Activated T-cell treated with anti-CD3 and anti-CD28 coated beads for 24 hours (primary cell): Measurements from ENCODE around the gene NEFH.
"Not testable (repeated sequence)": the region's sequence is repeated elsewhere in the genome, so short reads cannot be mapped to it uniquely, and the experiment has no call there.

Source experiments
- DNase-seq: peaks from one replicate; pipeline ENCODE4 v3.0.0-alpha.2; 2020; ENCODE audit warnings: low read depth

NEFH gene

GRCh38 chr22:29479417-29480261, at the start of gene NEFH:
Gene NEFH (plus strand): TSS chr22:29480218. CDS start chr22:29480263, 45 bp downstream.
- no peak for DNase-seq

- DNase-seq, result no peak
These were observed 48.0 kb upstream of the NEFH start for GRCh38 chr22:29431986-29432385.

- DNase-seq, result no peak
These were observed 46.2 kb upstream of the NEFH start for GRCh38 chr22:29433856-29434255.

GRCh38 chr22:29434288-29434687, 45.7 kb upstream of the NEFH start:
- DNase-seq, result no peak

GRCh38 chr22:29435236-29436136, 44.5 kb upstream of the NEFH start:
- no peak for DNase-seq

GRCh38 chr22:29438283-29438682, 41.7 kb upstream of the NEFH start, which contains the start of gene RFPL1:
Gene RFPL1 (plus strand): TSS chr22:29438583.
- not testable (repeated sequence) for DNase-seq

GRCh38 chr22:29442976-29443375, 37.0 kb upstream of the NEFH start:
- DNase-seq, result no peak

GRCh38 chr22:29443452-29443851, 36.6 kb upstream of the NEFH start:
- DNase-seq, result no peak

- DNase-seq, result no peak
These were observed 35.9 kb upstream of the NEFH start for GRCh38 chr22:29443861-29444792.

GRCh38 chr22:29445508-29445907, 34.5 kb upstream of the NEFH start:
- DNase-seq, result no peak

- no peak for DNase-seq
These were observed 32.1 kb upstream of the NEFH start for GRCh38 chr22:29447906-29448305.

- DNase-seq, result no peak
These were observed 30.6 kb upstream of the NEFH start for GRCh38 chr22:29449296-29449875.

- no peak for DNase-seq
These were observed 29.8 kb upstream of the NEFH start for GRCh38 chr22:29450222-29450621.

GRCh38 chr22:29451863-29452262, 28.2 kb upstream of the NEFH start:
- DNase-seq, result no peak

GRCh38 chr22:29454276-29454675, 25.7 kb upstream of the NEFH start:
- DNase-seq, result no peak

GRCh38 chr22:29456211-29456671, 23.8 kb upstream of the NEFH start:
- no peak for DNase-seq

GRCh38 chr22:29457730-29458129, 22.3 kb upstream of the NEFH start:
- DNase-seq, result no peak

- DNase-seq, result no peak
These were observed 21.5 kb upstream of the NEFH start for GRCh38 chr22:29458551-29458950.

GRCh38 chr22:29459773-29460172, 20.2 kb upstream of the NEFH start:
- DNase-seq, result no peak

- DNase-seq, result no peak
These were observed 18.8 kb upstream of the NEFH start for GRCh38 chr22:29461263-29461662.

GRCh38 chr22:29463629-29464028, 16.4 kb upstream of the NEFH start:
- no peak for DNase-seq
